NCI-H524 (cell line): ENCODE data around the gene FGF10.

Experiments
- DNase-seq, 2 experiments: peaks; one replicate each; lab custom pipeline; 2025; lab: John Stamatoyannopoulos, UW

Gene FGF10

GRCh38 chr5:44356231-44356630, 33.0 kb downstream of the FGF10 start:
- no peak for DNase-seq

GRCh38 chr5:44345871-44346270, 43.3 kb downstream of the FGF10 start:
- DNase-seq: no peak

- no peak for DNase-seq
These were observed 52.5 kb downstream of the FGF10 start for GRCh38 chr5:44336708-44337107.

- no peak for DNase-seq
These were observed 54.6 kb downstream of the FGF10 start for GRCh38 chr5:44334622-44335021.

- peak; percentile 5 to 75 for DNase-seq
These were observed 56.8 kb downstream of the FGF10 start for GRCh38 chr5:44332285-44332971.

- DNase-seq: no peak
These were observed 57.7 kb downstream of the FGF10 start for GRCh38 chr5:44331471-44332050.

GRCh38 chr5:44329716-44330115, 59.5 kb downstream of the FGF10 start:
- DNase-seq: peak in 1 of 2 experiments; percentile 23

- no peak for DNase-seq
These were observed 68.0 kb downstream of the FGF10 start for GRCh38 chr5:44321144-44321725.

GRCh38 chr5:44320188-44320587, 69.0 kb downstream of the FGF10 start:
- DNase-seq: no peak

- no peak for DNase-seq
These were observed 70.3 kb downstream of the FGF10 start for GRCh38 chr5:44318883-44319282.

GRCh38 chr5:44312374-44312773, 76.8 kb downstream of the FGF10 start:
- DNase-seq: no peak

GRCh38 chr5:44300551-44300950, 88.7 kb downstream of the FGF10 start:
- DNase-seq: no peak

- no peak for DNase-seq
These were observed 89.8 kb downstream of the FGF10 start for GRCh38 chr5:44299394-44299793.

- no peak for DNase-seq
These were observed 94.7 kb downstream of the FGF10 start for GRCh38 chr5:44294516-44294915.

GRCh38 chr5:44292736-44293135, 96.5 kb downstream of the FGF10 start:
- no peak for DNase-seq

GRCh38 chr5:44278469-44278868, 110.8 kb downstream of the FGF10 start:
- DNase-seq: no peak

GRCh38 chr5:44275908-44276307, 113.3 kb downstream of the FGF10 start:
- DNase-seq: no peak

GRCh38 chr5:44275329-44275728, 113.9 kb downstream of the FGF10 start:
- DNase-seq: no peak

- DNase-seq: no peak
These were observed 121.3 kb downstream of the FGF10 start for GRCh38 chr5:44267909-44268308.

- no peak for DNase-seq
These were observed 122.2 kb downstream of the FGF10 start for GRCh38 chr5:44266882-44267576.

GRCh38 chr5:44265713-44266112, 123.5 kb downstream of the FGF10 start:
- no peak for DNase-seq

GRCh38 chr5:44260793-44261192, 128.4 kb downstream of the FGF10 start:
- DNase-seq: no peak
